Thoracic aorta (tissue), 2 donors: ENCODE data around the gene MACO1. TPM values are rescaled to one million over a fixed set of nuclear protein-coding genes. Genes with fewer than 3 reads are reported as not detected.
"Not testable (repeated sequence)": the region's sequence is repeated elsewhere in the genome, so short reads cannot be mapped to it uniquely, and the experiment has no call there.

Experiments used
- ATAC-seq: fragments of 150-250 bp; one replicate; pipeline ENCODE4 v1.8.0; 2017; ENCODE audit warnings: low read depth; ENCODE audit not compliant: insufficient number of reproducible peaks, low FRiP score
- DNase-seq: peaks from one replicate; pipeline ENCODE4 v3.0.0-alpha.2; 2020; ENCODE audit warnings: low spot score
- H3K27ac ChIP-seq, 2 donors: fragments of 200-600 bp; sonication (generic); 1 replicate in 1 of 2; 2 replicates in 1 of 2; pipeline ENCODE4 v1.5.1; 2016; ENCODE audit warnings: mild to moderate bottlenecking in 2 of 2, moderate library complexity in 2 of 2
- H3K27me3 ChIP-seq: fragments of 200-600 bp; sonication (generic); replicated peaks from 2 replicates; pipeline ENCODE4 v1.6.0; 2016; ENCODE audit warnings: mild to moderate bottlenecking; ENCODE audit not compliant: insufficient read depth
- H3K36me3 ChIP-seq: fragments of 200-600 bp; sonication (generic); one replicate; pipeline ENCODE4 v1.5.1; 2016
- H3K4me1 ChIP-seq, 2 donors: fragments of 200-600 bp; sonication (generic); 1 replicate in 1 of 2; 2 replicates in 1 of 2; pipeline versions ENCODE4 v1.5.1 to v1.6.0; 2016; ENCODE audit warnings: low read depth in 2 of 2, mild to moderate bottlenecking in 1 of 2; ENCODE audit not compliant: control insufficient read depth in 1 of 2
- H3K4me3 ChIP-seq: fragments of 200-600 bp; sonication (generic); 2 replicates; pipeline ENCODE4 v1.5.1; 2016; ENCODE audit warnings: mild to moderate bottlenecking
- H3K9me3 ChIP-seq: fragments of 200-600 bp; sonication (generic); 2 replicates; pipeline ENCODE4 v1.5.1; 2016
- CTCF ChIP-seq: fragments of 200-600 bp; sonication (generic); IDR thresholded peaks from one replicate; pipeline ENCODE4 v1.5.1; 2019; ENCODE audit warnings: antibody characterized with exemption
- total RNA-seq, 2 donors: library from RNA; depleted of rRNA; stranded (reverse); fragments of >200 nt; gene quantifications; one replicate each; pipeline versions ENCODE4 v1.1.0 to v1.2.3, GENCODE V29; 2016

The MACO1 gene
- total RNA-seq, 2 donors from 2014 or later: 15.2 to 18.8 TPM

DNA sequence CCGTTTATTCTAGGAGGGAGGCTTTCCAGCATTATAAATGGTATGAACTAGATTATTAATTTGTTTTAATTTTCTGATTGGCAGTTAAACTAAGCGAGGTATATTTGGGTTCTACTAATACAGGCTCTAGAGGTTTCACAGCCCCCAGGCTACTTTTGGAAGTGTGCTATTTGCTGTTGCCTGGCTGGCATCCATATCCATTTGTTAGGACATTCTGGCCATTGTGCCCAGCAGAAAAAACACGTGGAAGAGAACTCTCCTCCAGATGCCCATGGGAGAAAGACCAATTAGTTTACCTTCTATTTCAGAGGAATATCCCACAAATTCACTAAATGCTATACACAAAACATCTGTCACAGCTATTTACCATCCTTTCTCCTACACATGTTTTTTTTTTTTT, 29.3 kb downstream of the MACO1 start:
- no peak for ATAC-seq
- no peak overlapping the region for H3K27ac ChIP-seq
- no peak for DNase-seq
- H3K36me3 ChIP-seq: peaks cover 13% of the 10 kb centered on the region
- TF ChIP-seq CTCF: no peak
- peaks cover 13 to 42% of the 10 kb centered on the region in 2 donors for H3K4me1 ChIP-seq
- H3K9me3 ChIP-seq: no peaks in the 10 kb centered on the region
- H3K27me3 ChIP-seq: no peaks in the 10 kb centered on the region
- H3K4me3 ChIP-seq: no peak overlapping the region

- ATAC-seq, H3K27ac ChIP-seq, DNase-seq, H3K27me3 ChIP-seq, H3K9me3 ChIP-seq, H3K4me3 ChIP-seq: not testable (repeated sequence)
- Histone ChIP-seq H3K4me1 (peaks cover 13 to 42% of the 10 kb centered on the region in 2 donors), H3K36me3 (peaks cover 11% of the 10 kb centered on the region)
These were observed 30.1 kb downstream of the MACO1 start for GRCh38 chr1:25460816-25461215.

- H3K27ac ChIP-seq: no peak overlapping the region
- H3K9me3 ChIP-seq: no peaks in the 10 kb centered on the region
- no peak overlapping the region for H3K4me3 ChIP-seq
- no peaks in the 10 kb centered on the region for H3K27me3 ChIP-seq
- no peak for TF ChIP-seq CTCF
- ATAC-seq (no peak), DNase-seq (no peak)
- peaks cover 4% of the 10 kb centered on the region for H3K36me3 ChIP-seq
- peaks cover 13 to 42% of the 10 kb centered on the region in 2 donors for H3K4me1 ChIP-seq
These were observed 31.2 kb downstream of the MACO1 start for GRCh38 chr1:25461849-25462248.

- H3K4me1 ChIP-seq: peaks cover 15 to 50% of the 10 kb centered on the region in 2 donors
- no peak overlapping the region for H3K27ac ChIP-seq
- no peaks in the 10 kb centered on the region for H3K27me3 ChIP-seq
- no peak overlapping the region for H3K4me3 ChIP-seq
- no peaks in the 10 kb centered on the region for H3K9me3 ChIP-seq
- TF ChIP-seq CTCF: no peak
- ATAC-seq (no peak), DNase-seq (no peak)
- H3K36me3 ChIP-seq: peaks cover 4% of the 10 kb centered on the region
These were observed 32.0 kb downstream of the MACO1 start for GRCh38 chr1:25462732-25463131.

DNA sequence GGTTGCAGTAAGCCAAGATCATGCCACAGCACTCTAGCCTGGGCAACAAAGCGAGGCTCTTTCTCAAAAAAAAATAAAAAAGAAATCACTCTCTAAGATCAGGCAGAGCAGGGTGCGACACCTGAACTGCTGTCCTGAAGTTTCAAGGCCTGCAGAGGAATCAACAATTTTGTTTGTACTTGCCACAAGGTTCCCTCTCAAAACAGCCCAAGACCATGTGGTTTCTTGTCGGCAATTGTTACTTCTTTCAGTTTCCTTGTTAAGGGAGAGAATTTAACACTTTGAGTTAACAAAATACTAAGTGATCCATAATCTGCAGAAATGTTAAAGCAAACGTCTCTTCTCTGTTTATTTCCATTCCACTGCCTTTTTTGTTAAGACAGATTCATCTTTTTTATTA, 36.5 kb downstream of the MACO1 start:
- DNase-seq (no peak), ATAC-seq (no peak)
- no peak overlapping the region for H3K4me3 ChIP-seq
- no peak overlapping the region for H3K27ac ChIP-seq
- H3K27me3 ChIP-seq: no peaks in the 10 kb centered on the region
- no peak for TF ChIP-seq CTCF
- peaks cover 16 to 44% of the 10 kb centered on the region in 2 donors for H3K4me1 ChIP-seq
- no peaks in the 10 kb centered on the region for H3K36me3 ChIP-seq
- H3K9me3 ChIP-seq: no peaks in the 10 kb centered on the region

DNA sequence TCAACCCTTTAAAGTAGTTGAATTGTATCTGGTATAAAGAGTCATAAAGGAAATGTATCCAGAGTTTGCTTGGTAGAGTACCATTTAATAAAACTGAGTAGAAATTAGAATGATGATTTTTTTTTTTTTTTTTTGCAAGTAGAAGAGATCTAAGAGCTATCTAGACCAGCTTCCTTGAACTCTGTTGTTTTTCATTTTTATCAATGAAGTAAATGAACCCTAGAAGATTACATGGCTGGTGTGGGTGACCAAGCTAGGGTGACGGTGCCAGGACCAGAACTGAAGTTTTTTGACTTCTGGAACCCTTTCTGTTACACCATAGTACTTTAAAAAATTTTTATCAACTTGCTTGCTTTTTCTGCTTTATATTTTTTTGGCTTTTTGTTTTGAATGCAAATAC, 36.9 kb downstream of the MACO1 start:
- peaks cover 13 to 41% of the 10 kb centered on the region in 2 donors for H3K4me1 ChIP-seq
- TF ChIP-seq CTCF: no peak
- no peak for DNase-seq
- H3K27ac ChIP-seq: no peak overlapping the region
- H3K27me3 ChIP-seq: no peaks in the 10 kb centered on the region
- H3K4me3 ChIP-seq: no peak overlapping the region
- H3K9me3 ChIP-seq: no peaks in the 10 kb centered on the region
- no peaks in the 10 kb centered on the region for H3K36me3 ChIP-seq
- no peak for ATAC-seq
